HUES48 (cell line): ENCODE results near the gene BORCS5.

Source experiments
- H3K27ac ChIP-seq: one replicate; pipeline ENCODE4 v1.7.0; 2013; ENCODE audit warnings: low read depth, low read length, inconsistent platforms
- H3K27me3 ChIP-seq: 2 replicates; pipeline ENCODE4 v1.6.1; 2013; ENCODE audit warnings: mild to moderate bottlenecking, low read length; ENCODE audit not compliant: control insufficient read depth, insufficient read depth
- H3K36me3 ChIP-seq: 2 replicates; pipeline ENCODE4 v1.6.1; 2013; ENCODE audit warnings: low read length; ENCODE audit not compliant: control insufficient read depth, insufficient read depth
- H3K4me1 ChIP-seq: 2 replicates; pipeline ENCODE4 v1.6.1; 2013; ENCODE audit warnings: mild to moderate bottlenecking, low read length; ENCODE audit not compliant: control insufficient read depth, insufficient read depth
- H3K4me3 ChIP-seq: 2 replicates; pipeline ENCODE4 v1.5.1; 2013; ENCODE audit warnings: mild to moderate bottlenecking, low read depth, low read length
- H3K9ac ChIP-seq: 2 replicates; pipeline ENCODE4 v1.6.1; 2013; ENCODE audit warnings: mild to moderate bottlenecking, low read depth, low read length, moderate library complexity
- H3K9me3 ChIP-seq: 2 replicates; pipeline ENCODE4 v1.6.1; 2013; ENCODE audit warnings: low read length; ENCODE audit not compliant: control insufficient read depth, insufficient read depth

BORCS5 gene

GRCh38 chr12:12397184-12397583 lies 40.3 kb downstream of the BORCS5 start:
- H3K36me3 ChIP-seq, result no peaks in the 10 kb centered on the region
- H3K27ac ChIP-seq, result no peak overlapping the region
- H3K4me3 ChIP-seq, result no peak overlapping the region

GRCh38 chr12:12398026-12398859 lies 41.4 kb downstream of the BORCS5 start:
- no peaks in the 10 kb centered on the region for H3K9me3 ChIP-seq
- H3K27ac ChIP-seq, result peak overlapping the region; percentile 56
- H3K36me3 ChIP-seq, result no peaks in the 10 kb centered on the region
- no peaks in the 10 kb centered on the region for H3K27me3 ChIP-seq
- H3K9ac ChIP-seq, result no peak overlapping the region
- no peak overlapping the region for H3K4me3 ChIP-seq
- H3K4me1 ChIP-seq, result peaks cover 18% of the 10 kb centered on the region

More at GRCh38 chr12:12397184-12397583, 40.3 kb downstream of the BORCS5 start:
- peaks cover 18% of the 10 kb centered on the region for H3K4me1 ChIP-seq
- H3K9me3 ChIP-seq, result no peaks in the 10 kb centered on the region
- H3K9ac ChIP-seq, result no peak overlapping the region
- no peaks in the 10 kb centered on the region for H3K27me3 ChIP-seq

- H3K27me3 ChIP-seq, result no peaks in the 10 kb centered on the region
- no peak overlapping the region for H3K4me3 ChIP-seq
- H3K9ac ChIP-seq, result no peak overlapping the region
- no peaks in the 10 kb centered on the region for H3K9me3 ChIP-seq
- peaks cover 23% of the 10 kb centered on the region for H3K4me1 ChIP-seq
- H3K27ac ChIP-seq, result peak overlapping the region; percentile 56
- H3K36me3 ChIP-seq, result no peaks in the 10 kb centered on the region
These were observed 42.3 kb downstream of the BORCS5 start for GRCh38 chr12:12399161-12399560.

- Histone ChIP-seq H3K4me1 (peaks cover 25% of the 10 kb centered on the region), H3K4me3 (no peak overlapping the region), H3K27me3 (no peaks in the 10 kb centered on the region), H3K27ac (peak overlapping the region; percentile 7), H3K9ac (no peak overlapping the region), H3K36me3 (no peaks in the 10 kb centered on the region), H3K9me3 (no peaks in the 10 kb centered on the region)
These were observed 43.0 kb downstream of the BORCS5 start for GRCh38 chr12:12399776-12400305.

GRCh38 chr12:12400793-12401192 lies 43.9 kb downstream of the BORCS5 start:
- no peak overlapping the region for H3K27ac ChIP-seq
- no peaks in the 10 kb centered on the region for H3K9me3 ChIP-seq
- no peaks in the 10 kb centered on the region for H3K27me3 ChIP-seq
- no peak overlapping the region for H3K9ac ChIP-seq
- no peak overlapping the region for H3K4me3 ChIP-seq
- H3K36me3 ChIP-seq, result no peaks in the 10 kb centered on the region
- peaks cover 27% of the 10 kb centered on the region for H3K4me1 ChIP-seq

GRCh38 chr12:12403264-12404248 lies 46.7 kb downstream of the BORCS5 start:
- Histone ChIP-seq H3K27me3 (no peaks in the 10 kb centered on the region), H3K9me3 (no peaks in the 10 kb centered on the region), H3K27ac (no peak overlapping the region), H3K36me3 (no peaks in the 10 kb centered on the region), H3K9ac (no peak overlapping the region), H3K4me1 (peaks cover 28% of the 10 kb centered on the region), H3K4me3 (no peak overlapping the region)

GRCh38 chr12:12404297-12404696 lies 47.4 kb downstream of the BORCS5 start:
- Histone ChIP-seq H3K27me3 (no peaks in the 10 kb centered on the region), H3K27ac (no peak overlapping the region), H3K4me1 (peaks cover 21% of the 10 kb centered on the region)

GRCh38 chr12:12405882-12406281 lies 49.0 kb downstream of the BORCS5 start:
- Histone ChIP-seq H3K27ac (no peak overlapping the region), H3K4me1 (peaks cover 19% of the 10 kb centered on the region), H3K36me3 (no peaks in the 10 kb centered on the region), H3K4me3 (no peak overlapping the region), H3K9me3 (no peaks in the 10 kb centered on the region), H3K27me3 (no peaks in the 10 kb centered on the region), H3K9ac (no peak overlapping the region)

More at GRCh38 chr12:12404297-12404696, 47.4 kb downstream of the BORCS5 start:
- Histone ChIP-seq H3K9me3 (no peaks in the 10 kb centered on the region), H3K36me3 (no peaks in the 10 kb centered on the region), H3K9ac (no peak overlapping the region), H3K4me3 (no peak overlapping the region)

- Histone ChIP-seq H3K9ac (no peak overlapping the region), H3K36me3 (no peaks in the 10 kb centered on the region), H3K4me3 (no peak overlapping the region), H3K27ac (no peak overlapping the region), H3K9me3 (no peaks in the 10 kb centered on the region), H3K27me3 (no peaks in the 10 kb centered on the region), H3K4me1 (peaks cover 19% of the 10 kb centered on the region)
These were observed 49.9 kb downstream of the BORCS5 start for GRCh38 chr12:12406762-12407161.

GRCh38 chr12:12408265-12408690 lies 51.4 kb downstream of the BORCS5 start:
- Histone ChIP-seq H3K36me3 (no peaks in the 10 kb centered on the region), H3K9ac (no peak overlapping the region), H3K4me1 (peaks cover 26% of the 10 kb centered on the region), H3K27me3 (no peaks in the 10 kb centered on the region), H3K27ac (no peak overlapping the region), H3K9me3 (no peaks in the 10 kb centered on the region), H3K4me3 (no peak overlapping the region)
